ENCODE measurements around the gene LRRC23. TPM values are rescaled to one million over a fixed set of nuclear protein-coding genes. Genes with fewer than 3 reads are reported as not detected.
"Not testable (repeated sequence)": the region's sequence is repeated elsewhere in the genome, so short reads cannot be mapped to it uniquely, and the experiment has no call there.

LRRC23 gene
- total RNA-seq, 2 experiments from 2014 or later: 4.6 to 5.3 TPM

GRCh38 chr12:6890789-6891645, 13.6 kb upstream of the LRRC23 start:
- Mint-ChIP-seq H3K27ac (peak overlapping the region; percentile 91), H3K36me3 (ENCODE audit: low read depth) (peaks cover 2% of the 10 kb centered on the region), H3K9me3 (no peaks in the 10 kb centered on the region), H3K4me1 (ENCODE audit: low read depth) (peaks cover 16% of the 10 kb centered on the region), H3K4me3 (peak overlapping the region; percentile 73), H3K27me3 (no peaks in the 10 kb centered on the region)
- DNase-seq (peak; percentile 99), ATAC-seq (peak; percentile 95)
- TF ChIP-seq CTCF (IDR thresholded peaks at IDR 0.05): peak; percentile 81
- intact Hi-C loops (cut with micrococcal nuclease): no loop called here
- CTCF ChIA-PET: interaction anchor here (0.6 to 2.8 kb wide), 31 partner anchors 8 to 219 kb away, joined by 3 to 41 read pairs (median 5); partner anchors contain the start of genes CDCA3, ENO2, LRRC23 and PTMS
- POLR2A ChIA-PET: interaction anchor here (0.6 to 2.3 kb wide), 23 partner anchors 8 to 131 kb away, joined by 3 to 15 read pairs (median 4); partner anchors contain the start of genes C12orf57, LRRC23, RNU7-1 and SPSB2

- CTCF ChIA-PET: interaction anchor here (0.6 to 2.8 kb wide), 29 partner anchors 7 to 218 kb away, joined by 3 to 41 read pairs (median 5); partner anchors contain the start of genes CDCA3, ENO2, LRRC23 and PTMS
- ATAC-seq (peak; percentile 6), DNase-seq (peak; percentile 31)
- POLR2A ChIA-PET: interaction anchor here (0.8 to 2.3 kb wide), 20 partner anchors 11 to 131 kb away, joined by 3 to 15 read pairs (median 4); partner anchors contain the start of genes C12orf57, LRRC23, RNU7-1 and SPSB2
- Mint-ChIP-seq H3K27ac (peak overlapping the region; percentile 83), H3K4me3 (peak overlapping the region; percentile 73), H3K9me3 (no peaks in the 10 kb centered on the region), H3K36me3 (ENCODE audit: low read depth) (peaks cover 2% of the 10 kb centered on the region), H3K27me3 (no peaks in the 10 kb centered on the region), H3K4me1 (ENCODE audit: low read depth) (peaks cover 16% of the 10 kb centered on the region)
- intact Hi-C loops (cut with micrococcal nuclease): no loop called here
- TF ChIP-seq CTCF (IDR thresholded peaks at IDR 0.05): no peak
These were observed 13.0 kb upstream of the LRRC23 start for GRCh38 chr12:6891646-6892001.

- H3K9me3 Mint-ChIP-seq; DNase-seq; ATAC-seq; H3K27me3 Mint-ChIP-seq; intact Hi-C loops (cut with micrococcal nuclease); H3K36me3 Mint-ChIP-seq (ENCODE audit: low read depth): not testable (repeated sequence)
- H3K4me1 Mint-ChIP-seq (ENCODE audit: low read depth): peaks cover 16% of the 10 kb centered on the region
- peak overlapping the region; percentile 59 for H3K27ac Mint-ChIP-seq
- POLR2A ChIA-PET: interaction anchor here (1.4 to 2.4 kb wide), 4 partner anchors 12 to 25 kb away, joined by 4 to 15 read pairs (median 9); partner anchors contain the start of genes LRRC23 and SPSB2
- peak overlapping the region; percentile 73 for H3K4me3 Mint-ChIP-seq
- CTCF ChIA-PET: interaction anchor here (2.1 to 2.8 kb wide), 6 partner anchors 10 to 45 kb away, joined by 6 to 41 read pairs (median 22); partner anchors contain the start of genes ENO2, LRRC23 and SPSB2
These were observed 11.9 kb upstream of the LRRC23 start for GRCh38 chr12:6892683-6893082.

- TF ChIP-seq CTCF (IDR thresholded peaks at IDR 0.05): no peak
- Mint-ChIP-seq H3K27me3 (no peaks in the 10 kb centered on the region), H3K36me3 (ENCODE audit: low read depth) (peaks cover 2% of the 10 kb centered on the region), H3K27ac (no peak overlapping the region), H3K9me3 (no peaks in the 10 kb centered on the region), H3K4me1 (ENCODE audit: low read depth) (peaks cover 16% of the 10 kb centered on the region), H3K4me3 (no peak overlapping the region)
- intact Hi-C loops (cut with micrococcal nuclease): no loop called here
- ChIA-PET CTCF (no interaction called here), POLR2A (interaction anchor here (1.5 to 2.4 kb wide), 2 partner anchors 10 to 18 kb away, joined by 6 to 7 read pairs; partner anchors contain the start of gene LRRC23)
- ATAC-seq (no peak), DNase-seq (no peak)
These were observed 10.3 kb upstream of the LRRC23 start for GRCh38 chr12:6894321-6894720.

GRCh38 chr12:6896846-6897435, 7.7 kb upstream of the LRRC23 start:
- Mint-ChIP-seq H3K4me1 (ENCODE audit: low read depth) (peaks cover 14% of the 10 kb centered on the region), H3K4me3 (no peak overlapping the region), H3K36me3 (ENCODE audit: low read depth) (peaks cover 2% of the 10 kb centered on the region), H3K9me3 (no peaks in the 10 kb centered on the region), H3K27me3 (no peaks in the 10 kb centered on the region), H3K27ac (no peak overlapping the region)
- ChIA-PET POLR2A (interaction anchor here (0.8 to 1.0 kb wide), 2 partner anchors 17 to 30 kb away, joined by 3 to 4 read pairs; no protein-coding TSS in a partner anchor), CTCF (interaction anchor here (0.9 to 4.4 kb wide), 4 partner anchors 24 to 213 kb away, joined by 3 to 19 read pairs (median 4); partner anchors contain the start of gene SPSB2)
- DNase-seq (no peak), ATAC-seq (no peak)
- intact Hi-C loops (cut with micrococcal nuclease): no loop called here
- no peak for TF ChIP-seq CTCF (IDR thresholded peaks at IDR 0.05)

Measured in activated CD8-positive, alpha-beta T cell treated with anti-CD3 and anti-CD28 coated beads for 36 hours (primary cell).